ENCODE measurements around the gene EFCAB6.

Gene EFCAB6

GRCh38 chr22:43742154-43742950, 69.8 kb downstream of the EFCAB6 start:
- FAIRE-seq, result no peak

DNA sequence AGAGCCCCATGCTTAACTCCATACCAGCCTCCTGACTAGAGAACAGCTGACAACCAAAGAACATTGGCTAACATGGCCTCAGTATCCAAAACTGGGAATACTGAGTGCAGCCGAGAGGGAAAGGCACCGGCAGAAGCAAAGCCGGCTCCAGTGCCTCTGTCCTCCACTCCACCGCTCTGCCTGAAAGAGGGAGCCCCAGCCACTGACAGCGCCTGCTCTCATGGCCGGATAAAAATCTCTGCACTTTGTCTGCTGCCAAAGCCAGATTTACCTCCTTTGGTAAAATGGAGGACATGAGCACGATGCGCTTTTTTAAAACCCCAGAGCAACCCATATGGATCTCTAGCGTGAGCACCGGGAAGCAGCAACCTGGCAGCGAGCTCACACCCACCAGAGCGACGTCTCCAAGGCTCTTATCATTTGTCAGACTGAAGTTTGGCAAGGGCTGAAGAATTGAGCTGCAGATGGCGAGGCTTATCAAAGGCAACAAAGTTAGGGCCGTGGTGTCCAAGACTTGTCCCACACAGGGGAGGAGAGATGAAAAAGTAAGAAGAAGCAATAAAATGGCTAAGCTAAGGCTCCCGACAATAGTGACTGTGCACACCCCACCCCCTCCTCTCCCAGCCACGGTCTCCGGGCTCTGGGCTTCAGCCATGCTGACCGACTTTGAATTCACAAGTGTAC, 71.4 kb downstream of the EFCAB6 start:
- no peak for FAIRE-seq

- no peak for FAIRE-seq
Measured at GRCh38 chr22:43739851-43740379, 72.2 kb downstream of the EFCAB6 start.

DNA sequence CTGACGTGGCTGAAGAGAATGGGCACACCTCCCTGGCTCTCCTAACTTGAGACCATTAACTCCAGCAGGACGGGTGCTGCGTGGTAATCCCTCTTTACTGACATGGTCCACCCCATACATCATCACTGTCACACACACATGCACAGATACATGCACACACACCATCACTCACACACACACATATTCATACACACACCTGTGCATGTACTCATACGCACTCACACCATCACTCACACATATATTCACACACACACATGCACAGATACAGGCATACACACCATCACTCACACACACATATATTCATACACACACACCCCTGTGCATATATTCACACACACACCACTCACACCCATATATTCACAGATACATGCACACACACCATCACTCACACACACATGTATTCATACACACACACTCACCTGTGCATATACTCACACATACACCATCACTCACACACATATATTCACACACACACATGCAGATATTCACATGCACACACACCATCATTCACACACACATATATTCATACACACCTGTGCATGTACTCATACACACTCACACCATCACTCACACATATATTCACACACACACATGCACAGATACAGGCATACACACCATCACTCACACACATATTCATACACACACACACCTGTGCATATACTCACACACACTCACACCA, 74.8 kb downstream of the EFCAB6 start:
- no peak for FAIRE-seq

DNA sequence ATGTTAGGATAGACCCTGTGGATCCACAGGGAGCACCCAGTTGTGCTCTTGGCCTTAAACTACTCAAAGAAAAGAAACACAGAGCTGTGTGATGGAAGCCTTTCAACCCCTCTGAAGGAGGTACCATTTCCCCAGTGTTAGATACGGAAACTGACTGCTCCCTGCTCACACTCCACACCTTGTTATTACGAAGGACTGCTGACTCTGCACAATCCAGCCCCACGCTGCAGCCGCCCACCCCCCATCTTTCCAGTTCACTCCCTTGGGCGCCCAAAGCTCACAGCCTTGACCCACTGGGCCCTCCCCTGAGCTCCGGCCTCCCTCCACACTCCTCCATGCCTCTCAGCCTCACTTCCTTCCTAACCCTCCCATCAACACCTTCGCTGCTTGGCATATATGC, 75.5 kb downstream of the EFCAB6 start:
- FAIRE-seq, result no peak

DNA sequence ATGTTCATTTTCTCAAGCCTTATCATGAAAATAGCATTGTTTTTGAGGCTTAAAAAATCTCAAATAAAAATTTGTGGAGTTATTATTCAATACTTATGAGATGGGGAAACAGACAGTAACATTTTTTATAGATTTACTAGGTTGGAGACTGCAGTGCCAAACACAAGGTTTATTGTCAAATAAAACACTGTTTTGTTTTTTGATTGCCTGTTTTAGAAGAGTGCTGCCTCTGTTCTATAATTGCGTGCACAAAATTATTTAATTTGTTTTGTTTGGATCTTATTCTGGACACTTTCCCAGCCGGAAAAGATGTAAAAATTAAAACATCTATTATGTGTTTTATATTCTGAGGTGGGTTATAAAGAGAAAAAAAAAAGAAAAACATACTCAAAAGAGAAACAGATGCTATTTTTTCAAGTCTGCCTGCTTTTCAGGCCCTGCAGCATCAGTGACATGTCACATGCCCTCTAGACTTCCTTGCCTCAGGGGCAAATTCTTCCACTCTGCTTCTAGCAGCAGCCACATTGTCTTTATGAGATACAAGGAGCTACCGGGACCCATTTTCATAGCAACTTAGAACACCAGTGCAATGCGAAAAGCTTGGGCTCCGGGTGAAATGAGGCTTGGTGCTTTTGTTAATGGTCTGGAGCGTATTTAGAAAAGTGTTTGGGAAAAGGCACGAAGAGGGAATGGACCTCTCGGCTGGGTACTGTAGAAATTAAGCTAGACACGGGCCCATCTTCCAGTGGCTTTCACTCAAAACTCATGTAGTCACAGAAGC, 77.5 kb downstream of the EFCAB6 start:
- FAIRE-seq, result no peak

DNA sequence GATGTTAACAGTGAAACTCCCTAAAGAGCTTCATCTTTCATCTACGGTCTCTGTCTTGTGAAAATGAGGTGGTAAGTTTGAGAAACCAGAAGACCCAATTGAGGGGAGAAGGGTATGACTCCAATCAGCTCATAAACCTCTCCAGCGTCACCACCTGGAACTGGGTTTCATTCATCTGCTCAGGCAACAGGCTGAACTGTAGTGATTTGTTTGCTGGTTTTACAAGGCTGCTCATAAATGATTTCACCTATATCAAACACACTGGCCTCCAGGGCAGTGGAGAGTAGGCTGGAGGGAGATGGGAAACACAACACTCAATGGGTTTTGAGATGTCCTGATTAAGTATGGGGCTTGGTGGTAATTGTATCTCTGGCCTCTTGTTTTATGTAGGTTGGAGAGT, 79.0 kb downstream of the EFCAB6 start:
- no peak for FAIRE-seq

- no peak for FAIRE-seq
Measured at GRCh38 chr22:43731988-43732387, 80.1 kb downstream of the EFCAB6 start.

DNA sequence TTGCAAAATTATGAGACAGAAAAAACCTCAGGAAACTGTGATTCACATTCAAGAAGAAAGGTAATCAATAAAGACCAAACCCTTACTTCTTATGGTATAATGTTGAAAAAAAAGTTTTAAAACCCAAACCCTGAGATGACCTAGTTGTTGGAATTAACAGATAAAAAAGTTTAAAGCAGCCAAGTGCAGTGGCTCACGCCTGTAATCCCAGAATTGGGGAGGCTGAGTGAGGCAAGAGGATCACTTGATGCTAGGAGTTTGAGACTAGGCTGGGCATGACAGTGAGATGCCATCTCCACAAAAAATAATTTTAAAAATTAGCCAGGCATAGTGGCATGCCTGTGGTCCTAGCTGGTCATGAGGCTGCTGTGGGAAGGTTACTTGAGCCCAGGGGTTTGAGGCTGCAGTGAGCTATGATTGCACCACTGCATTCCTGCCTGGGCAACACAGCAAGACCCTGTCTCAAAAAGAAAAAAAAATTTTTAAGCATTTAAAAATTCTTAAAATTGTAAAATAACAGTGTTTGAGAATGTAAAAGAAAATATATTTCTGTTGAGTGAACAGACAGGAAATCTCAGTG, 85.1 kb downstream of the EFCAB6 start:
- FAIRE-seq, result no peak

DNA sequence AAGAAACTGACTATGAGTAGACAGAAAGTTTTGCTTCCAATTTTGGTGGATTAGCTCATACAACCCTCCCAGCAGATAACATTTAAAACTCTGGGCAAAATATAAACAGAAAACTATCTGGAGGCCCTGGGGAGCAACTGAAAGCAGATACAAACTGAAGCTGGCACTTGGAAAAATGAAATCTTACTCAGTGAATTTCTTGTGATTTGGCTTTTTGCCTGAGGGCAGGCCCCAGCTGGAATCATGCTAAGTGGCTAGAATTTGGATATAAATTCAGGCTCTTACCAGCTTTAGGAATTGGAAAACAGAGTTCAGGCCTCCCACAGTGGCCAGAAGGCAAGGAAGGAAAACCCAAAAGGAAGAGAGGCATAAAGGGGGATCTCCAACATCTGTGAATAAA, 85.8 kb downstream of the EFCAB6 start:
- FAIRE-seq, result no peak

DNA sequence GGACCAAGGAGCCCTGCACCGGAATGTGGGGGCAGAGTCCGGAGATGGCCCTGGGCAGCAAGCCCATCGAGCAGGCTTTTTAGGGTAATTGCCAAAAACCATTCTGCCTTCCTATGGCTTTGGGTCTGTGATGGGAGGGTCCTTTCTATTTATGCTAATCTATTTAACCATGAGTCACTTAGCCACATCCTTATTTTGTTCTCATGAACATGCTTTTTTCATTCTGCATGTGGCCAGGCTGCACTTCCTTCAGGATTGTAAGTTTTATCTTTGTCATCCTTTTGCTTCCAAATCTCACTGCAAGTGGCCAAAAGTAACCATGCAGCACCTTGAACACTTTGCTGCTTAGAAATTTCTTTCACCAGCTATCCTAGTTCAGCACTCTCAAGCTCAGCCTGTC, 88.3 kb downstream of the EFCAB6 start:
- FAIRE-seq, result no peak

- no peak for FAIRE-seq
Measured at GRCh38 chr22:43722444-43722843, 89.7 kb downstream of the EFCAB6 start.

- no peak for FAIRE-seq
Measured at GRCh38 chr22:43720716-43721115, 91.4 kb downstream of the EFCAB6 start.

DNA sequence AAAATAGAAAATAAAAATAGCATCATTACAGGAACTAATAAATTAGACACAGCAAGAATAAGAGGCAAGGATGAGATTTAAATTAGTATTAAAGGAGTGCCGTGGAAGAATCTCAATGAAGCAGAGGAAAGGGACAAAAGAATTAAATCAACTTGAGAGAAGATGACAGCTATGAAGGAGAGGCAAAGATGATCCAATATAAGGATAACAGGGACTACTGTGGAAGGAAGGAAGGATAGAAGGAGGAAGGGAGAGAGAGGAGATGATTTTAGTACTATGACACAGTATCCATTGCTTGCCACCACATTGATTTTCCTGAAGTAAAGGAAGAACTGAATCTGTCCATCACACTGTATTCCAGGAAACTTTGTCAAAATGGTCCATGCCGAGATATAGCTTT, 98.0 kb downstream of the EFCAB6 start:
- no peak for FAIRE-seq

- FAIRE-seq, result no peak
Measured at GRCh38 chr22:43711681-43712080, 100.4 kb downstream of the EFCAB6 start.

DNA sequence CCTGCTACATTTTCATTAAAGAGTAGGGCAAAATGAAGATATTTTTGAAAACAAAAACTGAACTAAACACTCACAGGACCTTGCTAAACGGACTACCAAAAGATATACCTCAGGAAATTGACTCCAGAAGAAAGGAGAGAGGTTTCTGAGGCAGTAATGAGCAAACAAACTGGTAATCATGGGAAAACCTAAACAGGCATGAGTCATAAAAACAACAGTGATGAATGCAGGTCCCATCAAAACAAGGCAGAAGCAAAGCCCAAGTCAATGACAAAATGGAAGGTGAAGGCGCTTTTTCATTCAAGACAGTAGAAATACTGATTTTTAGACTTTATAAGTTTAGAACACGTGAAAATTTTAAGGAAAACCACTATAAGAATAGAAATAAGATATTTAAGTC, 104.5 kb downstream of the EFCAB6 start:
- no peak for FAIRE-seq

DNA sequence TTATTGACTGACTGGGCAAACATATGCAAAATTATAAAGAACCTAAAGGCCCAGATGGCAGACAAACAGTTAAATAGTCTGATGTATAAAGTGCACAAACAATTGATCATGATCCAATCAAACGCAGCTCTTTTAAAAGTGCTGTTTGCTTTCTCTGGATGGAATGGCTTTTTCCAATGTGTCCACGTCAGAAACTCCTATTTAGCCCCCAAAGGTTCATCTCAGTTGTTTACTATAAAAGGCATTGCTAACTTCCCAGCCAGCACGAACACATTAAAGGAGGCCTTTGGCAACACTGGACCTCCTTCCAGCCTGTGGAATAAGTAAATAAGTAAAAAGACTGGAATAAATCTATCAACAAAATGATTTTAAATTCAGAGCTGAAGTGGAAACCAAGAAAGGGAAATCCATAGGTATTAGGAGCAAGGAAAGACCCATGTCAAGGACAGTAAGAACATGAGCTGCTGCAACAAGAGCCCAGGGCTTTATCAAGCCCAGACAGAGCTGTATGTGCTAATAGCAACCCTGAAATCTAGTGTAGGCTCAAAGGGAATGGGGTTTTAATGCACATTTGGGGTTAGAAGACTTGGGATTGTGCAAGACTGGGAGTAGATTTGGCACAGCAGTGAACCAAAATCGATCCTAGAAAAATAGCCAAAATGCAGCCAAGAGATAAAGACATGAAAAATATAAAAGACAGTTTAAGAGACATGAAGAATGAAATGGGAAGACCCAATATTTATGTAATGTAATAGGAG, 105.4 kb downstream of the EFCAB6 start:
- FAIRE-seq, result no peak

GRCh38 chr22:43706151-43706550, 106.0 kb downstream of the EFCAB6 start:
- no peak for FAIRE-seq

DNA sequence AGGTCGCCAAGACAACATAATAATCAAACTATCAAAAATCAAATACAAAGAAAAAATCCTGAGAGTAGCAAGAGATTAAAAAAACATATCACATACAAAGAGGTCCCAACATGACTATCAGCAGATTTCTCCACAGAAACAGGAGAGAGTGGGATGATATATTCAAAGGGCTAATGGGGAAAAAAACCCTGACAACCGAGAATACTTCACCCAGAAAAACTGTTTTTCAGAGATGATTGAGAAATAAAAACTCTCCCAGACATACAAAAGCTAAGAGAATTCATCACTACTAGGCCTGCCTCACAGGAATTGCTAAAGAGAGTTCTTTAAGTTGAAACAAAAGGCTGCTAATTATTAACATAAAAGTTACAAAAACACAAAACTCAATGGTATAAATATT, 108.1 kb downstream of the EFCAB6 start:
- no peak for FAIRE-seq

DNA sequence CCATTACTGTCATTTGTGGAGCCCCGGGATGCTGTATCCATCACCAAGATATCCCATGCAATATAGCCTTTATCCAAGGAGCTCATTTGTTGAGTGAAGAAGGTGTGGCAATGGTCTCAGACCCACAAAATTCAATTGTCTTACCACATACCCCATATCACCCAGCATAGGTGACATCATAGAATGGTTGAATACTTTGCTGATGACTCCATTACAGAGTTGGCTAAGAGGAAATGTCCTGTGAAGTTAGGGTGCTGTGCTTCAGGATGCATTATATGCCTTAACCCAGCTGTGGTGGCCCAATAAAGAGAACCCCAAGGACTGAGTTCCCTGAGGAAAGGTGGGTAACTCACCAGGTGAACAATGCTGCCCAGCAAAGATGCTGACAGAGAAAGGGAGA, 113.7 kb downstream of the EFCAB6 start:
- no peak for FAIRE-seq

DNA sequence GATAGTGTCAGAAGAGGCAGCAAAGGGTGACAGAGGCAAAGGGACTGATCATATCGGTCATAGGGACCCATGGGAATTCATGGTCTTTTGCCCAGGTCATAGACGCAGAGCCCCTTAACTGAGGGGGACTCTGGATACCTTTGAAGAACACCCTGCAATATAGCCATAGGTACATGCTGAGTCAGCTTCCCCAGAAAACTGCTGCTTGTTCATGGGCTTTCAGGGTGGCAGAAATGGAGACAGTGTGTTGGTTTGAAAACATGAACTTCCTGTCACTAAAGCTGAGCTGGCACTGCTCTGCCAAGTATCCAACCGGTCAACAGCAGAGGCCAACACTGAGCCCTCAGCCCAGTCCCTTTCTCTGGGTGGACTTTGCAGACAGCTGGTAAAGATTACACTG, 114.2 kb downstream of the EFCAB6 start:
- FAIRE-seq, result no peak

DNA sequence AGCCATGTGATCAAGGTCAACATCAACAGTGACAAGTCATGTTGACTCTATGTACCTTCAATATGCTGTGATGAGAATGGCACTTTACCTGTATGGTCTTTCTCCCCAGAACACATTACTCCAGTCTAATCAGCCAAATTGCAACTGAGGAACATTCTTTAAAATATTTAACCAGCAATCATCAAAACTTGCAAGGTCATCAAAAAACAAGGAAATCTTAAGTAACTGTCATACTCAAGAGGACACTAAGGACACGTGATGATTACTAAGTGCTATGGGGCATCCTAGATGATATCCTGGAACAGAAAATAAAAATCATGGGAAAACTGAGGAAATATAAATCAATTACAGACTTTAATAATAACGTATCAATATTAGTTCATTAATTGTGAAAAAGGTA, 118.9 kb downstream of the EFCAB6 start:
- peak; percentile 89 for FAIRE-seq
